Activated CD4-positive, alpha-beta T cell treated with anti-CD3 and anti-CD28 coated beads for 36 hours (primary cell): ENCODE data around the gene TRAT1. TPM values are rescaled to one million over a fixed set of nuclear protein-coding genes. Genes with fewer than 3 reads are reported as not detected.
A peak's percentile ranks its signal among the peaks of the same experiment; 100 is the strongest.

Source experiments
- ATAC-seq: fragments of 200-7000 bp; cut with Tn5 transposase; one replicate; pipeline ENCODE4 v1.10.0; 2021; ENCODE audit warnings: mild to moderate bottlenecking, moderate library complexity
- CTCF ChIA-PET: fragments of 350-600 bp; sonication (Branson Sonifier 250); formaldehyde crosslinking; loops from one replicate; lab custom pipeline; 2021; ENCODE audit warnings: antibody characterized with exemption; lab: Charles Lee
- POLR2A ChIA-PET: fragments of 350-600 bp; sonication (Branson Sonifier 250); formaldehyde crosslinking; loops from one replicate; lab custom pipeline; 2021; ENCODE audit warnings: antibody characterized with exemption, inconsistent platforms; lab: Charles Lee
- DNase-seq: peaks from one replicate; pipeline ENCODE4 v3.0.0-alpha.2; 2020
- H3K27ac Mint-ChIP-seq: one replicate; pipeline ENCODE4 v1.8.0; 2021; ENCODE audit warnings: mixed read lengths
- H3K27me3 Mint-ChIP-seq: one replicate; pipeline ENCODE4 v1.8.0; 2021; ENCODE audit warnings: mixed read lengths
- H3K36me3 Mint-ChIP-seq: one replicate; pipeline ENCODE4 v1.8.0; 2021; ENCODE audit warnings: low read depth, mixed read lengths
- H3K4me1 Mint-ChIP-seq: one replicate; pipeline ENCODE4 v1.8.0; 2021; ENCODE audit warnings: mixed read lengths
- H3K4me3 Mint-ChIP-seq: one replicate; pipeline ENCODE4 v1.8.0; 2021; ENCODE audit warnings: mild to moderate bottlenecking, moderate library complexity, mixed read lengths
- H3K9me3 Mint-ChIP-seq: one replicate; pipeline ENCODE4 v1.8.0; 2021; ENCODE audit warnings: low read depth, mixed read lengths
- intact Hi-C, 2 experiments: fragments of 100-400 bp; cut with DNase I in 1 of 2; cut with micrococcal nuclease in 1 of 2; formaldehyde crosslinking; loops; one replicate each; pipeline versions ENCODE4 v1.14.2 to v1.15.1; 2022 to 2024; cut with DNase I, micrococcal nuclease
- total RNA-seq, 2 experiments: library from RNA; stranded (reverse); gene quantifications; one replicate each; pipeline ENCODE4 v1.2.3, GENCODE V29; 2021

The TRAT1 gene
- total RNA-seq, result 10 to 100 TPM; 17.2 to 22.5 TPM

GRCh38 chr3:108822123-108822897 lies at the start of gene TRAT1:
Gene TRAT1 (plus strand): TSS chr3:108822786. CDS start chr3:108822928, 142 bp downstream.
- Mint-ChIP-seq H3K36me3 (peaks cover 3% of the 10 kb centered on the region), H3K9me3 (no peaks in the 10 kb centered on the region), H3K4me3 (peak within 1 kb of the TSS; percentile 80), H3K4me1 (peaks cover 44% of the 10 kb centered on the region), H3K27ac (peak within 1 kb of the TSS; percentile 97), H3K27me3 (no peaks in the 10 kb centered on the region)
- intact Hi-C loops, result loop anchor here (1.0 to 10.0 kb wide), 5 partner anchors 13 to 730 kb away; partner anchors contain the start of genes CIP2A (in 2 of the 2), DZIP3 (in 2 of the 2), CD47 (in 1 of the 2) and IFT57 (in 1 of the 2)
- CTCF ChIA-PET, result interaction anchor here (0.6 to 6.2 kb wide), 8 partner anchors 10 to 1265 kb away, joined by 3 to 58 read pairs (median 4); no protein-coding TSS in a partner anchor
- POLR2A ChIA-PET, result no interaction called here
- ATAC-seq, result peak; percentile 18
- DNase-seq, result no peak

- peaks cover 2% of the 10 kb centered on the region for H3K9me3 Mint-ChIP-seq
- H3K36me3 Mint-ChIP-seq, result no peaks in the 10 kb centered on the region
- no peak overlapping the region for H3K27ac Mint-ChIP-seq
- POLR2A ChIA-PET, result no interaction called here
- peaks cover 38% of the 10 kb centered on the region for H3K4me1 Mint-ChIP-seq
- intact Hi-C loops, result no loop called here
- DNase-seq (no peak), ATAC-seq (no peak)
- no peak overlapping the region for H3K4me3 Mint-ChIP-seq
- CTCF ChIA-PET, result no interaction called here
- H3K27me3 Mint-ChIP-seq, result no peaks in the 10 kb centered on the region
Observed at GRCh38 chr3:108775649-108776048, 46.9 kb upstream of the TRAT1 start.

- intact Hi-C loops, result no loop called here
- Mint-ChIP-seq H3K4me3 (no peak overlapping the region), H3K9me3 (no peaks in the 10 kb centered on the region), H3K27me3 (no peaks in the 10 kb centered on the region), H3K36me3 (no peaks in the 10 kb centered on the region), H3K27ac (no peak overlapping the region), H3K4me1 (peaks cover 39% of the 10 kb centered on the region)
- ChIA-PET CTCF (interaction anchor here (0.7 to 1.7 kb wide), 2 partner anchors 11 to 136 kb away, joined by 3 to 7 read pairs; no protein-coding TSS in a partner anchor), POLR2A (no interaction called here)
- DNase-seq (no peak), ATAC-seq (no peak)
Observed at GRCh38 chr3:108779496-108779895, 43.1 kb upstream of the TRAT1 start.

- Mint-ChIP-seq H3K27ac (peak overlapping the region; percentile 66), H3K27me3 (no peaks in the 10 kb centered on the region), H3K4me1 (peaks cover 39% of the 10 kb centered on the region), H3K9me3 (no peaks in the 10 kb centered on the region), H3K36me3 (no peaks in the 10 kb centered on the region), H3K4me3 (no peak overlapping the region)
- DNase-seq (peak; percentile 47), ATAC-seq (peak; percentile 61)
- ChIA-PET CTCF (interaction anchor here (0.7 kb wide), 2 partner anchors 10 to 264 kb away, joined by 3 read pairs; no protein-coding TSS in a partner anchor), POLR2A (no interaction called here)
- intact Hi-C loops, result no loop called here
Observed at GRCh38 chr3:108780235-108780634, 42.4 kb upstream of the TRAT1 start.

GRCh38 chr3:108791473-108791872 lies 31.1 kb upstream of the TRAT1 start:
- ChIA-PET POLR2A (no interaction called here), CTCF (no interaction called here)
- ATAC-seq (no peak), DNase-seq (no peak)
- H3K27ac Mint-ChIP-seq, result no peak overlapping the region
- H3K27me3 Mint-ChIP-seq, result no peaks in the 10 kb centered on the region
- H3K36me3 Mint-ChIP-seq, result no peaks in the 10 kb centered on the region
- intact Hi-C loops, result no loop called here
- H3K4me1 Mint-ChIP-seq, result no peaks in the 10 kb centered on the region
- H3K4me3 Mint-ChIP-seq, result no peak overlapping the region
- no peaks in the 10 kb centered on the region for H3K9me3 Mint-ChIP-seq

- Mint-ChIP-seq H3K27ac (no peak overlapping the region), H3K27me3 (no peaks in the 10 kb centered on the region), H3K4me3 (no peak overlapping the region), H3K36me3 (peaks cover 2% of the 10 kb centered on the region), H3K4me1 (peaks cover 24% of the 10 kb centered on the region), H3K9me3 (peaks cover 8% of the 10 kb centered on the region)
- DNase-seq, result no peak
- ATAC-seq, result no peak
- CTCF ChIA-PET, result no interaction called here
- intact Hi-C loops, result no loop called here
- POLR2A ChIA-PET, result no interaction called here
Observed at GRCh38 chr3:108804437-108804836, 18.1 kb upstream of the TRAT1 start.

- ChIA-PET CTCF (no interaction called here), POLR2A (no interaction called here)
- Mint-ChIP-seq H3K27me3 (no peaks in the 10 kb centered on the region), H3K9me3 (peaks cover 8% of the 10 kb centered on the region), H3K27ac (peak overlapping the region; percentile 34), H3K36me3 (peaks cover 2% of the 10 kb centered on the region), H3K4me3 (no peak overlapping the region), H3K4me1 (peaks cover 24% of the 10 kb centered on the region)
- DNase-seq (no peak), ATAC-seq (no peak)
- intact Hi-C loops, result no loop called here
Observed at GRCh38 chr3:108804966-108805365, 17.6 kb upstream of the TRAT1 start.

- intact Hi-C loops, result no loop called here
- peaks cover 2% of the 10 kb centered on the region for H3K36me3 Mint-ChIP-seq
- ChIA-PET POLR2A (interaction anchor here (0.6 to 1.2 kb wide), 3 partner anchors 12 to 217 kb away, joined by 3 read pairs; partner anchors contain the start of genes CIP2A and DZIP3), CTCF (interaction anchor here (1.4 to 2.2 kb wide), 3 partner anchors 12 to 109 kb away, joined by 3 to 8 read pairs (median 7); no protein-coding TSS in a partner anchor)
- no peaks in the 10 kb centered on the region for H3K27me3 Mint-ChIP-seq
- peak overlapping the region; percentile 81 for H3K27ac Mint-ChIP-seq
- H3K4me1 Mint-ChIP-seq, result peaks cover 24% of the 10 kb centered on the region
- DNase-seq (no peak), ATAC-seq (peak; percentile 95)
- H3K4me3 Mint-ChIP-seq, result peak overlapping the region; percentile 30
- peaks cover 8% of the 10 kb centered on the region for H3K9me3 Mint-ChIP-seq
Observed at GRCh38 chr3:108806316-108806715, 16.3 kb upstream of the TRAT1 start.

- peaks cover 3% of the 10 kb centered on the region for H3K36me3 Mint-ChIP-seq
Observed at GRCh38 chr3:108818404-108818803, 4.2 kb upstream of the TRAT1 start.

GRCh38 chr3:108820586-108820985 lies 2.0 kb upstream of the TRAT1 start:
- peaks cover under 1% of the 10 kb centered on the region for H3K9me3 Mint-ChIP-seq
- H3K36me3 Mint-ChIP-seq, result peaks cover 3% of the 10 kb centered on the region
- DNase-seq, result no peak
- POLR2A ChIA-PET, result interaction anchor here (0.6 kb wide), 1 partner anchor 43 kb away, joined by 4 read pairs; no protein-coding TSS in a partner anchor
- CTCF ChIA-PET, result interaction anchor here (0.5 to 6.2 kb wide), 14 partner anchors 9 to 279 kb away, joined by 3 to 58 read pairs (median 3); no protein-coding TSS in a partner anchor
- no peaks in the 10 kb centered on the region for H3K27me3 Mint-ChIP-seq
- peak overlapping the region; percentile 91 for H3K27ac Mint-ChIP-seq
- peak overlapping the region; percentile 80 for H3K4me3 Mint-ChIP-seq
- ATAC-seq, result no peak
- H3K4me1 Mint-ChIP-seq, result peaks cover 40% of the 10 kb centered on the region
- intact Hi-C loops, result loop anchor here (5.0 to 10.0 kb wide), 3 partner anchors 233 to 728 kb away; partner anchors contain the start of genes CIP2A (in 2 of the 2), DZIP3 (in 2 of the 2), CD47 (in 1 of the 2) and IFT57 (in 1 of the 2)

More at GRCh38 chr3:108818404-108818803, 4.2 kb upstream of the TRAT1 start:
- H3K9me3 Mint-ChIP-seq, result peaks cover 3% of the 10 kb centered on the region
- intact Hi-C loops, result loop anchor here (1.0 to 2.0 kb wide), 3 partner anchors 97 to 330 kb away; no protein-coding TSS in a partner anchor
- CTCF ChIA-PET, result interaction anchor here (0.6 to 6.2 kb wide), 22 partner anchors 12 to 1182 kb away, joined by 3 to 58 read pairs (median 4); no protein-coding TSS in a partner anchor
- DNase-seq, result peak; percentile 76
- POLR2A ChIA-PET, result interaction anchor here (1.0 kb wide), 1 partner anchor 12 kb away, joined by 3 read pairs; no protein-coding TSS in a partner anchor
- H3K27me3 Mint-ChIP-seq, result no peaks in the 10 kb centered on the region
- peak overlapping the region; percentile 22 for H3K27ac Mint-ChIP-seq
- peak; percentile 90 for ATAC-seq
- peaks cover 36% of the 10 kb centered on the region for H3K4me1 Mint-ChIP-seq
- peak overlapping the region; percentile 18 for H3K4me3 Mint-ChIP-seq

GRCh38 chr3:108823227-108823626 lies 641 bp downstream of the TRAT1 start:
- Mint-ChIP-seq H3K36me3 (peaks cover 3% of the 10 kb centered on the region), H3K4me1 (peaks cover 48% of the 10 kb centered on the region), H3K9me3 (no peaks in the 10 kb centered on the region), H3K27ac (peak overlapping the region; percentile 90), H3K4me3 (peak overlapping the region; percentile 80), H3K27me3 (no peaks in the 10 kb centered on the region)
- intact Hi-C loops, result loop anchor here (2.0 to 10.0 kb wide), 4 partner anchors 40 to 731 kb away; partner anchors contain the start of genes CIP2A (in 2 of the 2), DZIP3 (in 2 of the 2), CD47 (in 1 of the 2) and IFT57 (in 1 of the 2)
- CTCF ChIA-PET, result interaction anchor here (0.6 to 6.2 kb wide), 8 partner anchors 9 to 1266 kb away, joined by 3 to 58 read pairs (median 4); no protein-coding TSS in a partner anchor
- DNase-seq (no peak), ATAC-seq (no peak)
- POLR2A ChIA-PET, result interaction anchor here (0.7 kb wide), 1 partner anchor 158 kb away, joined by 5 read pairs; no protein-coding TSS in a partner anchor
